Astrocyte (in vitro differentiated cells and primary cell): Measurements from ENCODE around the gene SUFU. TPM values are rescaled to one million over a fixed set of nuclear protein-coding genes. Genes with fewer than 3 reads are reported as not detected.

Source experiments
- DNase-seq: peaks from one replicate; pipeline ENCODE4 v3.0.0-alpha.2; 2010; ENCODE audit warnings: low read depth
- FAIRE-seq: peaks from 2 replicates; lab custom pipeline; 2011; peaks lifted over from hg19 to GRCh38; lab: Jason Lieb, UNC
- H2AFZ ChIP-seq: 2 replicates; pipeline ENCODE4 v1.6.0; 2012; ENCODE audit warnings: low read depth, low read length, inconsistent platforms
- H3K27ac ChIP-seq: 2 replicates; pipeline ENCODE4 v1.5.1; 2011; ENCODE audit warnings: low read depth, low read length, inconsistent platforms
- H3K27me3 ChIP-seq: 2 replicates; pipeline ENCODE4 v1.6.0; 2011; ENCODE audit warnings: low read length, inconsistent platforms; ENCODE audit not compliant: insufficient read depth
- H3K36me3 ChIP-seq: 2 replicates; pipeline ENCODE4 v1.5.1; 2011; ENCODE audit warnings: low read length, inconsistent platforms; ENCODE audit not compliant: insufficient read depth
- H3K4me1 ChIP-seq: 2 replicates; pipeline ENCODE4 v1.5.1; 2011; ENCODE audit warnings: low read length, inconsistent platforms; ENCODE audit not compliant: insufficient read depth
- H3K4me2 ChIP-seq: 2 replicates; pipeline ENCODE4 v1.6.0; 2012; ENCODE audit warnings: low read length, inconsistent platforms
- H3K4me3 ChIP-seq: 2 replicates; pipeline ENCODE4 v1.5.1; 2011; ENCODE audit warnings: low read depth, mild to moderate bottlenecking, low read length, inconsistent platforms; ENCODE audit not compliant: insufficient read depth
- H3K79me2 ChIP-seq: 2 replicates; pipeline ENCODE4 v1.6.0; 2012; ENCODE audit warnings: mild to moderate bottlenecking, low read length, inconsistent platforms; ENCODE audit not compliant: insufficient read depth
- H3K9ac ChIP-seq: 2 replicates; pipeline ENCODE4 v1.6.0; 2012; ENCODE audit warnings: mild to moderate bottlenecking, low read length, inconsistent platforms
- H3K9me3 ChIP-seq: 2 replicates; pipeline ENCODE4 v1.5.1; 2012; ENCODE audit warnings: low read depth, mild to moderate bottlenecking, low read length, inconsistent platforms; ENCODE audit not compliant: insufficient read depth
- H4K20me1 ChIP-seq: 2 replicates; pipeline ENCODE4 v1.6.0; 2012; ENCODE audit warnings: low read length, inconsistent platforms; ENCODE audit not compliant: insufficient read depth
- H3K27ac Mint-ChIP-seq: one replicate; pipeline ENCODE4 v1.8.0; 2021; ENCODE audit warnings: mild to moderate bottlenecking, mixed read lengths; ENCODE audit not compliant: unreplicated experiment
- H3K27me3 Mint-ChIP-seq: one replicate; pipeline ENCODE4 v1.8.0; 2021; ENCODE audit warnings: low read depth, mixed read lengths; ENCODE audit not compliant: unreplicated experiment
- H3K36me3 Mint-ChIP-seq: one replicate; pipeline ENCODE4 v1.8.0; 2021; ENCODE audit warnings: low read depth, mixed read lengths; ENCODE audit not compliant: unreplicated experiment
- H3K4me1 Mint-ChIP-seq: one replicate; pipeline ENCODE4 v1.8.0; 2021; ENCODE audit warnings: low read depth, mixed read lengths; ENCODE audit not compliant: unreplicated experiment
- H3K4me3 Mint-ChIP-seq: one replicate; pipeline ENCODE4 v1.8.0; 2021; ENCODE audit warnings: mild to moderate bottlenecking, moderate library complexity, mixed read lengths; ENCODE audit not compliant: unreplicated experiment
- H3K9me3 Mint-ChIP-seq: one replicate; pipeline ENCODE4 v1.8.0; 2021; ENCODE audit warnings: mild to moderate bottlenecking, mixed read lengths; ENCODE audit not compliant: unreplicated experiment
- CTCF ChIP-seq: IDR thresholded peaks from 2 replicates; pipeline ENCODE4 v1.5.1; 2011; ENCODE audit warnings: low read depth, mild to moderate bottlenecking, inconsistent platforms, low read length, moderate library complexity; ENCODE audit not compliant: insufficient read depth
- EZH2 ChIP-seq: IDR thresholded peaks from 2 replicates; pipeline ENCODE4 v1.6.1; 2012; ENCODE audit warnings: mild to moderate bottlenecking, low read length, inconsistent platforms; ENCODE audit not compliant: insufficient read depth
- total RNA-seq: library from RNA; stranded (reverse); gene quantifications from 2 replicates; pipeline ENCODE4 v1.2.1, GENCODE V29; 2021

SUFU gene
- total RNA-seq, 1 donor from 2014 or later: 25.8 TPM

DNA sequence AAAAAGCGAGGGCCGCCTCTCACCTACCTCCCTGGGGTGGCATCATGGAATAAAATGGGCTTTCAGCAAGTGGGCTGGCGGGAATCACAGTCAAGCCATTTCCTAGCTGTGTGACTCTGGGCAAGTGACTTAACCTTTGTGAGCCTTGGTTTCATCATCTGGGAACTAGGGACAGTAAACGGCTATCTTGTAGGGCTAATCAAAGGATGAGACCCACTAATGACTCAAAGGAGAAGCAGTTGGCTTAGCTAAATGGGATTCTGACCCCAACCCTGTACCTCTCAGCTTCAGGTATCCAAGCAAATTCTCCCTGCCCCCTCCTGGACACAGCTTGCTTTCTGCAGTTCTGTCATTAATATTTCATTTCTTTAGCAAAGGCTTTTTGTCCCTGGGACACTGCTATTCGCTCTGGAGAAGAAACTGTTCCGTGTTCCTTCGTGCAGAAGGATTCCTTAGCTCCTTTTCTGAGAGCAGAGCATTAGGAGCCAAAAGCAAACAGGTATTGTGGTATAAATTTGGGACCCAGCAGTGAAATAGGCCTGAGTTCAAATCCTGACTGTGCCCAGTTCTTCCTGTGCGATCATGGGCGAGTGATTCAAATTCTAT lies 166.4 kb downstream of the SUFU start:
- no peak overlapping the region for H3K4me3 ChIP-seq
- TF ChIP-seq EZH2: no peak
- no peak for TF ChIP-seq CTCF
- no peak overlapping the region for H2AFZ ChIP-seq
- no peaks in the 10 kb centered on the region for H4K20me1 ChIP-seq
- Mint-ChIP-seq H3K27me3 (no peaks in the 10 kb centered on the region), H3K36me3 (no peaks in the 10 kb centered on the region), H3K9me3 (no peaks in the 10 kb centered on the region), H3K27ac (no peak overlapping the region), H3K4me3 (no peak overlapping the region), H3K4me1 (peaks cover 46% of the 10 kb centered on the region)
- FAIRE-seq (no peak), DNase-seq (no peak)
- H3K27me3 ChIP-seq: no peaks in the 10 kb centered on the region
- peaks cover 18% of the 10 kb centered on the region for H3K4me1 ChIP-seq
- H3K36me3 ChIP-seq: no peaks in the 10 kb centered on the region
- H3K4me2 ChIP-seq: no peak overlapping the region
- no peaks in the 10 kb centered on the region for H3K9me3 ChIP-seq
- H3K9ac ChIP-seq: no peak overlapping the region
- H3K27ac ChIP-seq: no peak overlapping the region
- H3K79me2 ChIP-seq: no peaks in the 10 kb centered on the region

GRCh38 chr10:102670871-102671434 lies 167.2 kb downstream of the SUFU start:
- no peaks in the 10 kb centered on the region for H3K27me3 ChIP-seq
- H3K27me3 Mint-ChIP-seq: no peaks in the 10 kb centered on the region
- H3K4me3 ChIP-seq: no peak overlapping the region
- peaks cover 51% of the 10 kb centered on the region for H3K4me1 Mint-ChIP-seq
- H3K36me3 Mint-ChIP-seq: no peaks in the 10 kb centered on the region
- H3K9ac ChIP-seq: no peak overlapping the region
- no peak for TF ChIP-seq CTCF
- no peak for TF ChIP-seq EZH2
- FAIRE-seq (no peak), DNase-seq (no peak)
- no peak overlapping the region for H3K27ac ChIP-seq
- no peaks in the 10 kb centered on the region for H3K9me3 Mint-ChIP-seq
- no peak overlapping the region for H2AFZ ChIP-seq
- no peaks in the 10 kb centered on the region for H3K9me3 ChIP-seq
- no peak overlapping the region for H3K4me2 ChIP-seq
- peaks cover 26% of the 10 kb centered on the region for H3K4me1 ChIP-seq
- H3K4me3 Mint-ChIP-seq: no peak overlapping the region
- no peak overlapping the region for H3K27ac Mint-ChIP-seq
- H4K20me1 ChIP-seq: no peaks in the 10 kb centered on the region
- no peaks in the 10 kb centered on the region for H3K36me3 ChIP-seq
- no peaks in the 10 kb centered on the region for H3K79me2 ChIP-seq

DNA sequence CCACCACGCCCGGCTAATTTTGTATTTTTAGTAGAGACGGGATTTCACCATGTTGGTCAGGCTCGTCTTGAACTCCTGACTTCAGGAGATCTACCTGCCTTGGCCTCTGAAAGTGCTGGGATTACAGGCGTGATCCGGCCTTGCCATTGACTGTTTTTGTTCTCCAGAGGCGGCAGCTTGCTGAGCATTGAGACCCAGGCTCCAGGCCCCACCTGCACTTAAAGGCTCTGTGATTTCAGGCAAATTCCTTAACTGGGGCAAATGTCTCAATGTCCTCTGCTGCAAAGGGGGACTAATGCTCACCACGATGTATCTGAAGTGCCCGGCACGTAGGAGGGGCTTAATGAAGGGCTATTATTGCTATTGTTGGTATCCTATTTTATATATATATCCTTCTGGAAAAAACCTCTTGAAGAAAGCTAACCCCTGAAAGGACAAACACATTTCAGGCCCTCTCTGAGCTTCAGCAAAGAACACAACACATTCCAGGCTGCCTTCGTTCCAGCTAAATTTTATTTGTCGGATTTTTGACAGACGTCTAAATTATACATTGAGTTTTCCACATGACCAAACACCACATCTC lies 169.6 kb downstream of the SUFU start:
- no peak overlapping the region for H3K27ac ChIP-seq
- H3K27me3 Mint-ChIP-seq: no peaks in the 10 kb centered on the region
- H3K4me3 ChIP-seq: no peak overlapping the region
- no peak overlapping the region for H2AFZ ChIP-seq
- TF ChIP-seq EZH2 (no peak), CTCF (no peak)
- H3K4me1 ChIP-seq: peaks cover 38% of the 10 kb centered on the region
- peak overlapping the region; percentile 78 for H3K9ac ChIP-seq
- peak overlapping the region; percentile 21 for H3K4me3 Mint-ChIP-seq
- no peaks in the 10 kb centered on the region for H3K9me3 ChIP-seq
- H3K36me3 Mint-ChIP-seq: no peaks in the 10 kb centered on the region
- H3K4me2 ChIP-seq: peak overlapping the region; percentile 83
- H4K20me1 ChIP-seq: no peaks in the 10 kb centered on the region
- H3K79me2 ChIP-seq: no peaks in the 10 kb centered on the region
- H3K27me3 ChIP-seq: no peaks in the 10 kb centered on the region
- H3K27ac Mint-ChIP-seq: peak overlapping the region; percentile 90
- H3K9me3 Mint-ChIP-seq: no peaks in the 10 kb centered on the region
- H3K36me3 ChIP-seq: no peaks in the 10 kb centered on the region
- DNase-seq: no peak
- no peak for FAIRE-seq
- H3K4me1 Mint-ChIP-seq: peaks cover 59% of the 10 kb centered on the region
